ENCODE data around the gene MTHFD2L.

Gene MTHFD2L

DNA sequence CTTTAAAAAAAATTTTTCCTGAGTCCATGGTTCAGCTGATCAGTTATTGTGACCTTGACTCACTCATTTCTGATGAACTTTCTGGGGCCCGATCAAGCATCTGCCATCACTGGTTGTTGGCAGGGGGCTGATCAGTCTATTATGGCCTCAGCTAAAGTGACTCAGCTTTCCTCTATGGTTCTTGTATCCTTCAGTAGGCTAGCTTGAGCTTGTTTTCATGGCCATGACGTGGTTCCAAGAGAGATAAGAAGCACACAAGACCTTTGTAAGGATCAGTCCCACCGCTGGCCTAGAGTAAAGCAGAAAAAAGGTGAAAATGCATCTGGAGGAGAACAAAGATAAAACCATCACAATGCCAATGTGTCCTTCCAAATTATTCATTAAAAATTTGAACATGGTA, 120.6 kb downstream of the MTHFD2L start:
- no peak for DNase-seq (ENCODE audit: extremely low read depth, low read depth)
- no peak for TF ChIP-seq CTCF (IDR thresholded peaks at IDR 0.05; ENCODE audit: low read depth, low read length, missing control alignments)
- no peak overlapping the region for H3K4me3 ChIP-seq (replicated peaks; ENCODE audit: low read depth, low read length)

DNA sequence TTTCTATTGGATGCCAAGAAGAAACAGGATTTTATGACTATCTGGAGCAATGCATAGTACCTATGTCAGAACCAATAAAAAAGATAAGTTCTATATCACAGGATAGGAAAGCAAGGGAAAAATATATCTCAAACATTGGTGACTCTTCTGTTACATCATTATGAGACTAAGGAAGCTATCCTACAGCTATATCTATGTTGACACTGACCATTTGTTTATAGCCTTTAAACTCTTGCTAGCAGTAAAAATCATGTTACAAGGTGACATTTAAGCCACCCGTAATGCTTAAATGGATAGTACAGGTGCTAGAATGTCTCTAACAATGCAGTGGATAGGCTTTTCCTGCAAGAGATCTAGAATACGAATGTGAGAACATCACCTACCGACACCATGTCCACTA, 121.8 kb downstream of the MTHFD2L start:
- H3K4me3 ChIP-seq (replicated peaks; ENCODE audit: low read depth, low read length): no peak overlapping the region
- no peak for TF ChIP-seq CTCF (IDR thresholded peaks at IDR 0.05; ENCODE audit: low read depth, low read length, missing control alignments)
- no peak for DNase-seq (ENCODE audit: extremely low read depth, low read depth)

GRCh38 chr4:74282926-74283325, 125.0 kb downstream of the MTHFD2L start:
- no peak for TF ChIP-seq CTCF (IDR thresholded peaks at IDR 0.05; ENCODE audit: low read depth, low read length, missing control alignments)
- no peak overlapping the region for H3K4me3 ChIP-seq (replicated peaks; ENCODE audit: low read depth, low read length)
- no peak for DNase-seq (ENCODE audit: extremely low read depth, low read depth)

DNA sequence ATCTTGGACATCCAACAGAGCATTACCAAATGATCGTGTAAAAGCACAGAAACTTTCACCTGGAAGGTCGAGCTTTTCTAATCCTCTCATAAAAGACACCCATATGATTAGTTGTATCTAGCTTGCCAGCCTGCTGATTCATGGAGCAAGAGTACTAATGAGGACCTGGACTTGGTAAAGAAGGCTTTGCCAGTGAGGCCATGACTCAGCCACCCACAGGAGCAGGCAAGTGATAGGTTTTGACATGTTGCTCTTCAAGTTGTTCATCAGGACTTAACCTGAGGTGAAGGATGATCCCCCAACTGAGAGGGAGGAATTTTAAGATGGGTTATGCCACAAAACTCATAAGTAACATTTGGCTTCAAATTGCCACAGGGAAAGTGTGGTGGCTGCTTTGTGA, 125.7 kb downstream of the MTHFD2L start:
- TF ChIP-seq CTCF (IDR thresholded peaks at IDR 0.05; ENCODE audit: low read depth, low read length, missing control alignments): no peak
- peak; percentile 39 for DNase-seq (ENCODE audit: extremely low read depth, low read depth)
- no peak overlapping the region for H3K4me3 ChIP-seq (replicated peaks; ENCODE audit: low read depth, low read length)

- DNase-seq (ENCODE audit: extremely low read depth, low read depth): no peak
- TF ChIP-seq CTCF (IDR thresholded peaks at IDR 0.05; ENCODE audit: low read depth, low read length, missing control alignments): no peak
- H3K4me3 ChIP-seq (replicated peaks; ENCODE audit: low read depth, low read length): no peak overlapping the region
Observed at GRCh38 chr4:74284053-74284452, 126.1 kb downstream of the MTHFD2L start.

GRCh38 chr4:74287164-74287563, 129.2 kb downstream of the MTHFD2L start:
- no peak overlapping the region for H3K4me3 ChIP-seq (replicated peaks; ENCODE audit: low read depth, low read length)
- no peak for TF ChIP-seq CTCF (IDR thresholded peaks at IDR 0.05; ENCODE audit: low read depth, low read length, missing control alignments)
- DNase-seq (ENCODE audit: extremely low read depth, low read depth): no peak

DNA sequence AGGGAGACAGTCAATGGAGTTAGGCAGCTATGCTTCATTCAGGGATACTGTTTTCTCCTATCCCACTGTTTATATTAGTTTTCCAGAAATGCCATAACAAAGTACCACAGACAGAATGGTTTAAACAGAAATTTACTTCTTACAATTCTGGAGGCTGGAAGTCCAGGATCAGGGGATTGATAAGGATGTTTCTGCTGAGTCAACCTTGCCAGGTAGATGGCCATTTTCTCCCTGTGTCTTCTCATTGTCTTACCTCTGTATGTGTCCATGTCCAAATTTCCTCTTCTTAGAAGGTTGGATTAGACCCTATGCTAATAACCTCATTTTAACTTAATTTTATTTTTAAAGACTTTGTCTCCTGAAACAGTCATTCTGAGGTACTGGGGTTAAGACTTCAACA, 129.9 kb downstream of the MTHFD2L start:
- H3K4me3 ChIP-seq (replicated peaks; ENCODE audit: low read depth, low read length): no peak overlapping the region
- no peak for TF ChIP-seq CTCF (IDR thresholded peaks at IDR 0.05; ENCODE audit: low read depth, low read length, missing control alignments)
- DNase-seq (ENCODE audit: extremely low read depth, low read depth): no peak

All from HFF-Myc (cell line).